Keratinocyte (primary cell): ENCODE results near the gene ARPC5. TPM values are rescaled to one million over a fixed set of nuclear protein-coding genes. Genes with fewer than 3 reads are reported as not detected.

Experiments used
- DNase-seq: peaks from one replicate; pipeline ENCODE4 v3.0.0-alpha.2; 2011; ENCODE audit warnings: low read depth, missing footprints, low spot score
- FAIRE-seq: peaks from 2 replicates; lab custom pipeline; 2011; peaks lifted over from hg19 to GRCh38; lab: Jason Lieb, UNC
- H2AFZ ChIP-seq: 2 replicates; pipeline ENCODE4 v1.6.0; 2012; ENCODE audit warnings: low read length, control low read depth, inconsistent platforms; ENCODE audit not compliant: control insufficient read depth
- H3K27ac ChIP-seq: 2 replicates; pipeline ENCODE4 v1.5.1; 2011; ENCODE audit warnings: low read length; ENCODE audit not compliant: control insufficient read depth, insufficient read depth
- H3K27me3 ChIP-seq: 3 replicates; pipeline ENCODE4 v1.6.0; 2011; ENCODE audit warnings: low read length; ENCODE audit not compliant: control insufficient read depth, insufficient read depth; ENCODE audit errors: extremely low read depth
- H3K36me3 ChIP-seq, 2 experiments: 2 replicates in 1 of 2; 3 replicates in 1 of 2; pipeline ENCODE4 v1.5.1; 2011; ENCODE audit warnings: low read length in 2 of 2, mild to moderate bottlenecking in 1 of 2; ENCODE audit not compliant: control insufficient read depth in 2 of 2, insufficient read depth in 2 of 2; ENCODE audit errors: extremely low read depth in 1 of 2
- H3K4me1 ChIP-seq: 3 replicates; pipeline ENCODE4 v1.5.1; 2011; ENCODE audit warnings: low read length; ENCODE audit not compliant: control insufficient read depth, insufficient read depth; ENCODE audit errors: extremely low read depth
- H3K4me2 ChIP-seq: 3 replicates; pipeline ENCODE4 v1.6.0; 2011; ENCODE audit warnings: low read depth, low read length; ENCODE audit not compliant: control insufficient read depth, insufficient read depth; ENCODE audit errors: extremely low read depth
- H3K4me3 ChIP-seq, 3 experiments: fragments of 200-600 bp in 1 of 3; sonication (generic) in 1 of 3; 2 replicates in 2 of 3; 3 replicates in 1 of 3; pipeline ENCODE4 v1.5.1; 2011 to 2016; ENCODE audit warnings: low read length in 3 of 3, mild to moderate bottlenecking in 3 of 3, control low read depth in 2 of 3, inconsistent platforms in 1 of 3, low read depth in 1 of 3, mixed read lengths in 1 of 3, mixed run types in 1 of 3, moderate library complexity in 1 of 3; ENCODE audit not compliant: control insufficient read depth in 2 of 3, insufficient read depth in 2 of 3; ENCODE audit errors: extremely low read depth in 1 of 3
- H3K79me2 ChIP-seq: 2 replicates; pipeline ENCODE4 v1.6.0; 2012; ENCODE audit warnings: low read length; ENCODE audit not compliant: control insufficient read depth, insufficient read depth
- H3K9ac ChIP-seq: 3 replicates; pipeline ENCODE4 v1.6.0; 2011; ENCODE audit warnings: low read length; ENCODE audit not compliant: control insufficient read depth, insufficient read depth; ENCODE audit errors: extremely low read depth
- H3K9me1 ChIP-seq: 3 replicates; pipeline ENCODE4 v1.6.0; 2011; ENCODE audit warnings: low read length; ENCODE audit not compliant: control insufficient read depth, insufficient read depth; ENCODE audit errors: extremely low read depth
- H3K9me3 ChIP-seq: 2 replicates; pipeline ENCODE4 v1.5.1; 2012; ENCODE audit warnings: low read depth, low read length; ENCODE audit not compliant: control insufficient read depth
- H4K20me1 ChIP-seq: 3 replicates; pipeline ENCODE4 v1.6.0; 2011; ENCODE audit warnings: low read length; ENCODE audit not compliant: control insufficient read depth, insufficient read depth; ENCODE audit errors: extremely low read depth
- EZH2 ChIP-seq: IDR thresholded peaks from one replicate; pipeline ENCODE4 v1.6.1; 2012; ENCODE audit warnings: inconsistent platforms, mild to moderate bottlenecking, low read length, moderate library complexity
- dilution Hi-C: fragments of 300-500 bp; cut with MboI; formaldehyde crosslinking; loops from one replicate; pipeline ENCODE4 v1.7.0; 2020; ENCODE audit warnings: low sequenced_read_pairs; ENCODE audit not compliant: extremely low pct_ligation_motif_present
- polyA plus RNA-seq, 5 experiments: library from polyadenylated mRNA; depleted of rRNA in 3 of 5; stranded (reverse) in 3 of 5; stranded (forward) in 1 of 5; unstranded in 1 of 5; fragments of >200 nt; gene quantifications; 1 replicate in 1 of 5; 2 replicates in 3 of 5; 3 replicates in 1 of 5; pipeline versions ENCODE4 v1.2.1 to v1.2.3, GENCODE V29; 2011 to 2012; ENCODE audit warnings: missing spikeins in 2 of 5, low read depth in 1 of 5, low replicate concordance in 1 of 5
- TF ChIP-seq, protein P1 (sequence below), 3 experiments: IDR thresholded peaks in 1 of 3; conservative IDR thresholded peaks in 1 of 3; optimal IDR thresholded peaks in 1 of 3; 2 replicates in 2 of 3; 3 replicates in 1 of 3; pipeline versions ENCODE3 to v1.5.1; 2011; ENCODE audit warnings: low read length in 3 of 3, mild to moderate bottlenecking in 3 of 3, moderate library complexity in 2 of 3, control low read depth in 1 of 3, inconsistent platforms in 1 of 3; ENCODE audit not compliant: insufficient read depth in 2 of 3; ENCODE audit errors: extremely low read depth in 1 of 3

ARPC5 gene
- polyA plus RNA-seq, 1 donor (not counting 4 experiments of a cell fraction or from before 2014, with no cell fraction given), result 255 TPM

DNA sequence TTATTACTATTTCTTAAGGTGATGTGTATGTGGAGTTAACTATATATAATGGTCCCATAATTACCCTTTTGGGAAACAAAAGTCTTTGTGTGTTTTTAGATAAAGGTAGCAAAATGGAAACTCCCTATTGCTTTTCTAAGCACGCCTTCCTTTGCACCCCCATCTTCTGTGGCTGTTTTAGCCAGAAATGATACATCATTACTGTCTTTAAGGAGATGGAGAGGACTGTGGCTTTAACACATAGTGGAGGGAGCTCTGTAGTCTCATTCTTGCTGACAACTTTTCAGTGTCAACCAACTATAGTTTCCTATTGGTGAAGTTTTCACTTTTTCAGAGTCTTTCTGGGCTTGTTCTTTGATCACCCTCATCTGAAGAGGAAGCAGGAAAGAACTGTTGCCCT is 16.5 kb upstream of the ARPC5 start:
- H3K4me2 ChIP-seq, result no peak overlapping the region
- H4K20me1 ChIP-seq, result no peaks in the 10 kb centered on the region
- no peaks in the 10 kb centered on the region for H3K36me3 ChIP-seq
- FAIRE-seq, result no peak
- no peak overlapping the region for H3K4me3 ChIP-seq
- no peak overlapping the region for H2AFZ ChIP-seq
- H3K9ac ChIP-seq, result no peak overlapping the region
- H3K9me3 ChIP-seq, result no peaks in the 10 kb centered on the region
- H3K27me3 ChIP-seq, result no peaks in the 10 kb centered on the region
- DNase-seq, result no peak
- no peak for TF ChIP-seq EZH2
- TF ChIP-seq, protein P1, sequence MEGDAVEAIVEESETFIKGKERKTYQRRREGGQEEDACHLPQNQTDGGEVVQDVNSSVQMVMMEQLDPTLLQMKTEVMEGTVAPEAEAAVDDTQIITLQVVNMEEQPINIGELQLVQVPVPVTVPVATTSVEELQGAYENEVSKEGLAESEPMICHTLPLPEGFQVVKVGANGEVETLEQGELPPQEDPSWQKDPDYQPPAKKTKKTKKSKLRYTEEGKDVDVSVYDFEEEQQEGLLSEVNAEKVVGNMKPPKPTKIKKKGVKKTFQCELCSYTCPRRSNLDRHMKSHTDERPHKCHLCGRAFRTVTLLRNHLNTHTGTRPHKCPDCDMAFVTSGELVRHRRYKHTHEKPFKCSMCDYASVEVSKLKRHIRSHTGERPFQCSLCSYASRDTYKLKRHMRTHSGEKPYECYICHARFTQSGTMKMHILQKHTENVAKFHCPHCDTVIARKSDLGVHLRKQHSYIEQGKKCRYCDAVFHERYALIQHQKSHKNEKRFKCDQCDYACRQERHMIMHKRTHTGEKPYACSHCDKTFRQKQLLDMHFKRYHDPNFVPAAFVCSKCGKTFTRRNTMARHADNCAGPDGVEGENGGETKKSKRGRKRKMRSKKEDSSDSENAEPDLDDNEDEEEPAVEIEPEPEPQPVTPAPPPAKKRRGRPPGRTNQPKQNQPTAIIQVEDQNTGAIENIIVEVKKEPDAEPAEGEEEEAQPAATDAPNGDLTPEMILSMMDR (optimal IDR thresholded peaks at IDR 0.05 in 1 of 3, IDR thresholded peaks at IDR 0.05 in 1 of 3, conservative IDR thresholded peaks at IDR 0.05 in 1 of 3; ENCODE audit: extremely low read depth in 1 of 3, insufficient read depth in 2 of 3, low read length in 3 of 3), result no peak
- H3K27ac ChIP-seq, result no peak overlapping the region
- dilution Hi-C loops, result no loop called here
- no peaks in the 10 kb centered on the region for H3K9me1 ChIP-seq
- no peaks in the 10 kb centered on the region for H3K79me2 ChIP-seq
- H3K4me1 ChIP-seq, result no peaks in the 10 kb centered on the region

DNA sequence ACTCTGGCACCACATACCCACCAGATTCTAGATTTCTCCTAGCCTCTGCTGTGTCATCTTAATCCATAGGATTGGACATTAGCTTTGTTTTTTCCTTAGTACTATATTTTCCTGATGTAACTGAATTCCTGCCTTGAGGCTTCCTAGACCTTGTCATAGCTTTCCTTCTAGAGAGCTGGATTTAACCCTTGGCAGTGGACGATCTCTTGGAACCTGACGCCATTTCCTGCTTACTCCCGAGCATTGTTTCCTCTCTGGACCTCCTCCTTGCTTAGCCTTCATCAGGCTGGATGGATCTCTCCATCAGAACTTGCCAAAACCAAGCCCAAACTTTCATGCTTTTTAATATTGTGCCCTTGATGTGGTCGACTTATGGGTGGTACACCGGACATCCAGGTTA is 16.0 kb upstream of the ARPC5 start:
- FAIRE-seq, result no peak
- no peak overlapping the region for H3K4me3 ChIP-seq
- no peak for DNase-seq
- no peak for TF ChIP-seq EZH2
- TF ChIP-seq, protein P1 (optimal IDR thresholded peaks at IDR 0.05 in 1 of 3, IDR thresholded peaks at IDR 0.05 in 1 of 3, conservative IDR thresholded peaks at IDR 0.05 in 1 of 3; ENCODE audit: extremely low read depth in 1 of 3, insufficient read depth in 2 of 3, low read length in 3 of 3), result no peak
- no peaks in the 10 kb centered on the region for H3K4me1 ChIP-seq
- H3K9me3 ChIP-seq, result no peaks in the 10 kb centered on the region
- H4K20me1 ChIP-seq, result no peaks in the 10 kb centered on the region
- H3K9me1 ChIP-seq, result no peaks in the 10 kb centered on the region
- H3K4me2 ChIP-seq, result no peak overlapping the region
- H3K27me3 ChIP-seq, result no peaks in the 10 kb centered on the region
- H3K27ac ChIP-seq, result no peak overlapping the region
- no peak overlapping the region for H2AFZ ChIP-seq
- dilution Hi-C loops, result no loop called here
- H3K79me2 ChIP-seq, result no peaks in the 10 kb centered on the region
- no peaks in the 10 kb centered on the region for H3K36me3 ChIP-seq
- H3K9ac ChIP-seq, result no peak overlapping the region
